Mucosa of rectum (tissue), 2 donors: ENCODE measurements around the gene C17orf50.
A peak's percentile ranks its signal among the peaks of the same experiment; 100 is the strongest.

ENCODE experiments used
- H3K27ac ChIP-seq, 2 donors: one replicate each; pipeline ENCODE4 v1.7.0; 2013; ENCODE audit warnings: inconsistent platforms in 2 of 2, low read depth in 2 of 2, low read length in 2 of 2
- H3K27me3 ChIP-seq, 2 donors: one replicate each; pipeline ENCODE4 v1.7.0; 2013; ENCODE audit warnings: low read length in 2 of 2; ENCODE audit not compliant: control insufficient read depth in 2 of 2, insufficient read depth in 2 of 2
- H3K36me3 ChIP-seq, 2 donors: one replicate each; pipeline ENCODE4 v1.7.0; 2013; ENCODE audit warnings: low read length in 2 of 2; ENCODE audit not compliant: control insufficient read depth in 2 of 2, insufficient read depth in 2 of 2
- H3K4me1 ChIP-seq, 2 donors: one replicate each; pipeline ENCODE4 v1.7.0; 2013; ENCODE audit warnings: low read length in 2 of 2, mild to moderate bottlenecking in 1 of 2; ENCODE audit not compliant: control insufficient read depth in 2 of 2, insufficient read depth in 2 of 2
- H3K4me3 ChIP-seq, 2 donors: one replicate each; pipeline ENCODE4 v1.7.0; 2013; ENCODE audit warnings: low read length in 2 of 2
- H3K9ac ChIP-seq, 2 donors: one replicate each; pipeline ENCODE4 v1.7.0; 2013; ENCODE audit warnings: low read length in 2 of 2, low read depth in 1 of 2, mild to moderate bottlenecking in 1 of 2
- H3K9me3 ChIP-seq, 2 donors: one replicate each; pipeline ENCODE4 v1.7.0; 2013; ENCODE audit warnings: low read length in 2 of 2; ENCODE audit not compliant: control insufficient read depth in 2 of 2
- donor health status: healthy.
- donor health status: Normal muscosa, but diverticular disease.

C17orf50 gene

GRCh38 chr17:35775583-35775982 lies 14.9 kb downstream of the C17orf50 start:
- Histone ChIP-seq H3K36me3 (peaks cover 5 to 8% of the 10 kb centered on the region in 2 donors), H3K9me3 (no peaks in the 10 kb centered on the region), H3K27me3 (no peaks in the 10 kb centered on the region), H3K4me1 (peaks cover 28 to 29% of the 10 kb centered on the region in 2 donors), H3K27ac (peak overlapping the region; percentile 65 to 78), H3K4me3 (no peak overlapping the region), H3K9ac (peak overlapping the region in 1 of 2 donors; percentile 45)

- H3K27ac ChIP-seq: no peak overlapping the region
- peaks cover 28 to 40% of the 10 kb centered on the region in 2 donors for H3K4me1 ChIP-seq
Measured at GRCh38 chr17:35778641-35779196, 18.0 kb downstream of the C17orf50 start.

GRCh38 chr17:35780950-35781349 lies 20.3 kb downstream of the C17orf50 start:
- Histone ChIP-seq H3K27ac (no peak overlapping the region), H3K4me1 (peaks cover 17 to 33% of the 10 kb centered on the region in 2 donors), H3K4me3 (no peak overlapping the region), H3K9me3 (no peaks in the 10 kb centered on the region), H3K9ac (no peak overlapping the region), H3K36me3 (peaks cover 5 to 8% of the 10 kb centered on the region in 2 donors), H3K27me3 (no peaks in the 10 kb centered on the region)

More at GRCh38 chr17:35778641-35779196, 18.0 kb downstream of the C17orf50 start:
- no peak overlapping the region for H3K4me3 ChIP-seq
- H3K9ac ChIP-seq: no peak overlapping the region
- no peaks in the 10 kb centered on the region for H3K27me3 ChIP-seq
- H3K36me3 ChIP-seq: peaks cover 5 to 8% of the 10 kb centered on the region in 2 donors
- H3K9me3 ChIP-seq: no peaks in the 10 kb centered on the region

- Histone ChIP-seq H3K9ac (no peak overlapping the region), H3K4me1 (peaks cover 24 to 55% of the 10 kb centered on the region in 2 donors), H3K27ac (peak overlapping the region; percentile 90 to 95), H3K9me3 (no peaks in the 10 kb centered on the region), H3K4me3 (no peak overlapping the region), H3K27me3 (no peaks in the 10 kb centered on the region), H3K36me3 (no peaks in the 10 kb centered on the region)
Measured at GRCh38 chr17:35784895-35785294, 24.2 kb downstream of the C17orf50 start.

GRCh38 chr17:35786941-35787432 lies 26.3 kb downstream of the C17orf50 start:
- peak overlapping the region in 1 of 2 donors; percentile 37 for H3K9ac ChIP-seq

GRCh38 chr17:35788477-35789368 lies 28.0 kb downstream of the C17orf50 start:
- Histone ChIP-seq H3K27ac (peak overlapping the region; percentile 66 to 79), H3K9ac (peak overlapping the region in 1 of 2 donors; percentile 30), H3K9me3 (no peaks in the 10 kb centered on the region), H3K4me1 (peaks cover 19 to 66% of the 10 kb centered on the region in 2 donors), H3K27me3 (no peaks in the 10 kb centered on the region), H3K36me3 (no peaks in the 10 kb centered on the region), H3K4me3 (no peak overlapping the region)

More at GRCh38 chr17:35786941-35787432, 26.3 kb downstream of the C17orf50 start:
- Histone ChIP-seq H3K4me3 (no peak overlapping the region), H3K27ac (peak overlapping the region; percentile 66 to 73), H3K27me3 (no peaks in the 10 kb centered on the region), H3K36me3 (no peaks in the 10 kb centered on the region), H3K4me1 (peaks cover 24 to 63% of the 10 kb centered on the region in 2 donors), H3K9me3 (no peaks in the 10 kb centered on the region)

- Histone ChIP-seq H3K9ac (no peak overlapping the region), H3K4me3 (no peak overlapping the region), H3K36me3 (no peaks in the 10 kb centered on the region), H3K27me3 (peaks cover 0 to 6% of the 10 kb centered on the region in 2 donors), H3K4me1 (peaks cover 20 to 61% of the 10 kb centered on the region in 2 donors), H3K27ac (peak overlapping the region in 1 of 2 donors; percentile 28), H3K9me3 (no peaks in the 10 kb centered on the region)
Measured at GRCh38 chr17:35790841-35791240, 30.2 kb downstream of the C17orf50 start.

- no peaks in the 10 kb centered on the region for H3K36me3 ChIP-seq
- no peak overlapping the region for H3K9ac ChIP-seq
- H3K27ac ChIP-seq: no peak overlapping the region
- no peak overlapping the region for H3K4me3 ChIP-seq
- H3K9me3 ChIP-seq: no peaks in the 10 kb centered on the region
- H3K4me1 ChIP-seq: peaks cover 24 to 60% of the 10 kb centered on the region in 2 donors
- H3K27me3 ChIP-seq: peaks cover 0 to 7% of the 10 kb centered on the region in 2 donors
Measured at GRCh38 chr17:35791681-35792350, 31.1 kb downstream of the C17orf50 start.

- no peak overlapping the region for H3K27ac ChIP-seq
- H3K9ac ChIP-seq: peak overlapping the region in 1 of 2 donors; percentile 36
- peak overlapping the region; percentile 30 to 46 for H3K4me3 ChIP-seq
- no peaks in the 10 kb centered on the region for H3K36me3 ChIP-seq
- H3K27me3 ChIP-seq: peaks cover 0 to 7% of the 10 kb centered on the region in 2 donors
- no peaks in the 10 kb centered on the region for H3K9me3 ChIP-seq
- peaks cover 20 to 55% of the 10 kb centered on the region in 2 donors for H3K4me1 ChIP-seq
Measured at GRCh38 chr17:35793257-35793656, 32.6 kb downstream of the C17orf50 start.
